Testis (tissue), 3 donors: ENCODE results near the gene ESR2. TPM values are rescaled to one million over a fixed set of nuclear protein-coding genes. Genes with fewer than 3 reads are reported as not detected.

Source experiments
- DNase-seq: peaks from one replicate; pipeline ENCODE4 v3.0.0-alpha.2; 2019
- H3K27ac ChIP-seq, 2 donors: fragments of 200-600 bp; sonication (generic); one replicate each; pipeline ENCODE4 v1.5.1; 2019
- H3K27me3 ChIP-seq: fragments of 200-600 bp; sonication (generic); one replicate; pipeline ENCODE4 v1.5.1; 2019
- H3K36me3 ChIP-seq: fragments of 200-600 bp; sonication (generic); one replicate; pipeline ENCODE4 v1.5.1; 2017; ENCODE audit warnings: low read depth; ENCODE audit errors: missing control alignments
- H3K4me1 ChIP-seq: fragments of 200-600 bp; sonication (generic); one replicate; pipeline ENCODE4 v1.5.1; 2019
- H3K4me3 ChIP-seq, 2 donors: fragments of 200-600 bp; sonication (generic); one replicate each; pipeline ENCODE4 v1.5.1; 2017 to 2019
- H3K9me3 ChIP-seq: fragments of 200-600 bp; sonication (generic); one replicate; pipeline ENCODE4 v1.5.1; 2017
- CTCF ChIP-seq, 3 experiments: fragments of 450-650 bp in 2 of 3; fragments of 200-600 bp in 1 of 3; sonication (generic) in 1 of 3; IDR thresholded peaks; one replicate each; pipeline ENCODE4 v1.5.1; 2016 to 2019; ENCODE audit warnings: antibody characterized with exemption in 3 of 3, mild to moderate bottlenecking in 2 of 3, moderate library complexity in 1 of 3
- POLR2A ChIP-seq: fragments of 450-650 bp; IDR thresholded peaks from one replicate; pipeline ENCODE4 v1.6.1; 2017; ENCODE audit warnings: antibody characterized with exemption, mild to moderate bottlenecking, moderate library complexity
- WGBS, 2 donors: methylation state at CpG; one replicate each; pipeline ENCODE4 v1.1.5; 2018; 5-methylcytosine and 5-hydroxymethylcytosine counted together
- intact Hi-C: fragments of 100-400 bp; cut with DNase I; formaldehyde crosslinking; loops from one replicate; pipeline ENCODE4 v1.15.1; 2023; ENCODE audit warnings: low total_unique reads
- microRNA counts, 2 donors: library from miRNA; unstranded; fragments of <30 nt; microRNA quantifications; one replicate each; lab custom pipeline; 2016
- microRNA-seq, 2 donors: library from miRNA; unstranded; fragments of <30 nt; microRNA quantifications; one replicate each; pipeline ENCODE4, GENCODE V29; 2016; ENCODE audit warnings: borderline number of aligned reads in 2 of 2, borderline replicate concordance in 1 of 2
- polyA plus RNA-seq: library from polyadenylated mRNA; stranded (reverse); fragments of 350-450 nt; fragmentation: Illumina TruSeq; extraction: RNeasy Lipid Tissue Mini Kit (QIAGEN cat#74804); gene quantifications from one replicate; pipeline ENCODE4 v1.2.3, GENCODE V29; 2014; ENCODE audit warnings: low read depth, low replicate concordance; ENCODE audit not compliant: insufficient read depth
- small RNA-seq, 2 donors: library from RNA; depleted of rRNA; stranded (forward); fragments of <200 nt; gene quantifications; one replicate each; pipeline ENCODE3, GENCODE V24; 2016
- total RNA-seq, 2 donors: library from RNA; depleted of rRNA; stranded (reverse); fragments of >200 nt; gene quantifications; one replicate each; pipeline ENCODE4 v1.2.3, GENCODE V29; 2016

ESR2 gene
- total and polyA plus RNA-seq, 3 donors from 2014 or later = 17.2 to 33.3 (median 19.8) TPM

GRCh38 chr14:64035143-64035542 lies 259.0 kb downstream of the ESR2 start:
- Histone ChIP-seq H3K36me3 (no peaks in the 10 kb centered on the region), H3K4me3 (no peak overlapping the region), H3K4me1 (no peaks in the 10 kb centered on the region), H3K27me3 (no peaks in the 10 kb centered on the region), H3K27ac (no peak overlapping the region), H3K9me3 (no peaks in the 10 kb centered on the region)
- 60 to 62% methylated on average over 1 of the region's 1 CpG for WGBS, 2 donors
- TF ChIP-seq POLR2A = no peak
- TF ChIP-seq CTCF (IDR thresholded peaks at IDR 0.05) = no peak
- no peak for DNase-seq
- intact Hi-C loops = no loop called here

MicroRNAs within 50 kb of the gene (microRNA counts, 767-probe panel; counts per million panel counts)
- 0 to 152 counts per million in 2 donors for microRNA hsa-miR-548h-5p (lab: Ali Mortazavi, UCI)

Small RNAs within 50 kb of the gene (microRNA-seq; reads per million reads assigned to microRNA genes)
- 0 reads per million in 2 donors for gene MIR548H1

Small RNAs within 50 kb of the gene (small RNA-seq; reads per million reads assigned to genes)
- 0 reads per million in 2 donors for gene MIR548H1

Other genes starting within 250 kb of the ESR2 start
- gene MTHFD1, start 94.0 kb upstream of the ESR2 start, total RNA-seq = 10 to 100 TPM; 27.4 to 28.8 TPM
- gene MTHFD1, start 94.0 kb upstream of the ESR2 start, polyA plus RNA-seq = 22.3 TPM
- under 1 TPM; 0.50 to 0.63 TPM for gene AKAP5, start 171.1 kb upstream of the ESR2 start, total RNA-seq
- 0.29 TPM for gene AKAP5, start 171.1 kb upstream of the ESR2 start, polyA plus RNA-seq
- 10 to 100 TPM; 20.6 to 21.3 TPM for gene ZBTB25, start 209.5 kb upstream of the ESR2 start, total RNA-seq
- 13.3 TPM for gene ZBTB25, start 209.5 kb upstream of the ESR2 start, polyA plus RNA-seq
- gene ZBTB1, start 210.4 kb upstream of the ESR2 start, total RNA-seq = 10 to 100 TPM; 33.2 to 34.7 TPM
- 20.8 TPM for gene ZBTB1, start 210.4 kb upstream of the ESR2 start, polyA plus RNA-seq
- 100 to 1,000 TPM; 134 to 160 TPM for gene HSPA2, start 246.4 kb upstream of the ESR2 start, total RNA-seq
- gene HSPA2, start 246.4 kb upstream of the ESR2 start, polyA plus RNA-seq = 389 TPM